ENCODE measurements around the gene UQCC3.
A peak's percentile ranks its signal among the peaks of the same experiment; 100 is the strongest.

DNA sequence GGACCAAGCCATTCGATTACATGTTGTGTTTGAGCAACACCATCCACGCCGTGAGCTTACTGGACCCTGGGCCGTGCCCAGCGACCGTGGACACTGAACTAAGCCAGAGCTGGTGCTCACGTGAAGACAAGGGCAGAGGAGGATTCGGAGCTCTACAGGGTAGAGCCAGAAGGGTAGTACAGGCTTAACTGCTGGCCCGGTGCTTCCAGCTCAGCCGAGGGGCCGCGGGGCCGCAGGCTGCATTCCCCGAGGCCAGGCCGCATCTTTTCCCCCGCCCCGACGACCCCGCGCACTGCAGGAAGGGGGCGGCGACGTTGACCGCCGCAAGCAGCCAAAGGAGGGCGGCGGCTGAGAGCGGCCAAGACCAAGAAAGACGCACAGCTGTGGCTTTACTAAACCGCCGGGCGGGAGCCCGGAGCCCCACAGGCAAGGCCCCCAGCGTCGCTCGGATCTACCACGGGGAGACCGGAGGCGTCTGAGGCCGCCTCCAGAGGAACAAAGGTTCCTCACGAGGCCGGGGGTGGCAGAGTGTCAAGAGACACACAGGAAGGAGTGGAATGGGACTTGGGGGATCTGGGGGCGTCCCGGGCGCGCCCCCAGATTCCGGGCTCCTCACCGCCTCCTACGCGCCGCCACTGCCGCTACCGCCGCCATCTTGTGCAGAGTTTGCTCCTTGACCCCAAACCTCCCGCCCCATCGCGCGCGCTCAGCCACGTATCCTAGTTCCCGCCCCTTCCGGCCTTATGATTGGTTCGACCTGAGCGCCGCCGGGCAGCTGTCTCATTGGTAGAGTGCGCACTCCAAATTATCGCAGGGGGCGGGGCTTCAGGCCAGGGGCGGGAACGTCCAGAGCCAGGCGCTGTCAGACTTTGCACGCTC, 25.3 kb upstream of the UQCC3 start, which contains the start of gene GANAB:
- TF ChIP-seq POLR2AphosphoS5 (IDR thresholded peaks at IDR 0.05; ENCODE audit: borderline replicate concordance, low read depth, low read length) = peak; percentile 95
- TF ChIP-seq EZH2 (IDR thresholded peaks at IDR 0.05) = no peak
- no peak for TF ChIP-seq FOXP2 (optimal IDR thresholded peaks at IDR 0.05; ENCODE audit: control extremely low read depth, extremely low read length, insufficient read depth)
